HG02759 (cell line): ENCODE data around the gene SDC3.

Experiments used
- ATAC-seq: cut with Tn5 transposase; IDR thresholded peaks from one replicate; pipeline ENCODE4 v1.9.1; 2021; ENCODE audit warnings: mild to moderate bottlenecking, moderate library complexity; ENCODE audit not compliant: unreplicated experiment

Gene SDC3

DNA sequence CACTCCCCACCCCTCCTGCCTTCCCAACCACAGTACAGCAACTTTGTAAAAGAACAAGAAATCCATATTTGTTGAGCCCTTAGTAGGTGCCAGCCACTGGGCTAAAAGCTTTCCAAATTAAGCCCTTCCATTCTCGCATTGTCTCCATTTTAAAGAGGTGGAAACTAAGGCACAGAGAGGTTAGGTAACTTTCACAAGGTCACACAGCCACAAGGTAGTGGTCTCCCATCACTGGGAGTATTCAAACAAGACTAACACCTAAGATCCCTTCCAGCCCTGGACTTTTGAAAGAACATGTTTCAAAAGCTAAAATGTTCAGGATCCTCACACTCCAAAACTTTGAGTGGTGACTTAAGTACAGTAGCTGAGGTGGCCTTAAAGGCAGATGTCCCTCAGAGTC lies 3.2 kb downstream of the SDC3 start:
- ATAC-seq, result no peak

DNA sequence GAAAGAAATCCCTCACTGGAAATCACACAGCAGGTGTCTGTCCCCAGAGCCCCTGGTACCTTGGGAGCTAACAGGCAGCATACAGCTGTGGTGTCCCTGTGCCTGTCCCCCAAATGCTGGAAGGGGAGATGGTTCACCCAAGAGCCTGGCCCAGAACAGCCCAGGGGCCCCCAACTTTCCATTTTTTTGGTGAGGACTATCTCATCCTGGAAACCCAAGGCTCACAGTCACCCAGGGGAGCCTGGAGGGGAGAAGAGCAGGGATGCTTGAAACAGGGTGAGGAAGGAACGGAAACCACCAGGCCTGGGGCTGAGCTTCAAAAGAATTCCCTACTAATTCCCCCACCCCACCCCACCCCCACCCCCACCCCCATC lies 3.6 kb downstream of the SDC3 start:
- no peak for ATAC-seq

DNA sequence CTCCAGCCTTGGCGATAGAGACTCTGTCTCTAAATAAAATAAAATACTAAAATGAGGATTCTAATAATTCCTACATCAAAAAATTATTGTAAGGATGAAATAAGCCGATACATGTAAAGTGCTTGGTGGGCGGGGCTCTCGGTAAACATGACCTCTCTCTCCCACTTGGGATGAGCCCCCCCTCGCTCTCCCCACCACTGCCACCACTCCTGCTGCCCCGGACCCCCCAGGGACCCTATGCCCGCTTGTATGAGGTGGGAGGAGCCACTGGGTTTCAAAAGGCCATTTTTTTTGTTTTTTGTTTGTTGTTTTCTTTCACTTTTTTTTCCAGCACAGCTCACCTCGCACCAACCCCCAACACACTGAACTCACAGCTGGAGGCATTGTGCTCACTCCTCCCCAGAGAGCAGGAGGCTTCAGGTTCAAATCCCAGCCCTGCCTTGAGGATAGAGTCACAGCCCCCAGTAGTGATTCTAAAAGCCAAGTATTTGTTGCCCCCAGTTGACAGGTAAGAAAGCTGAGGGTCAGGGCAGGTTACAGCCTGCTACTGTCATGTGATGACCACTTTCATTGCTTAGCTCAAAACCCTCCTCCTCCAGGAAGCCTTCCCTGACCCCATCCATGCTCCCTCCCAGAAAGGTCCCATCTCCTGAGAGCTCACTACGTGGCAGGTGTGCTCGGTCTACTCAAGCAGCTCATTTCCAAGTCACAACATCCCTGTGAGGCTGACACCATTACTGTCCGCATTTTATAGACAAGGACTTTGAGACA lies 4.2 kb downstream of the SDC3 start:
- ATAC-seq, result no peak

DNA sequence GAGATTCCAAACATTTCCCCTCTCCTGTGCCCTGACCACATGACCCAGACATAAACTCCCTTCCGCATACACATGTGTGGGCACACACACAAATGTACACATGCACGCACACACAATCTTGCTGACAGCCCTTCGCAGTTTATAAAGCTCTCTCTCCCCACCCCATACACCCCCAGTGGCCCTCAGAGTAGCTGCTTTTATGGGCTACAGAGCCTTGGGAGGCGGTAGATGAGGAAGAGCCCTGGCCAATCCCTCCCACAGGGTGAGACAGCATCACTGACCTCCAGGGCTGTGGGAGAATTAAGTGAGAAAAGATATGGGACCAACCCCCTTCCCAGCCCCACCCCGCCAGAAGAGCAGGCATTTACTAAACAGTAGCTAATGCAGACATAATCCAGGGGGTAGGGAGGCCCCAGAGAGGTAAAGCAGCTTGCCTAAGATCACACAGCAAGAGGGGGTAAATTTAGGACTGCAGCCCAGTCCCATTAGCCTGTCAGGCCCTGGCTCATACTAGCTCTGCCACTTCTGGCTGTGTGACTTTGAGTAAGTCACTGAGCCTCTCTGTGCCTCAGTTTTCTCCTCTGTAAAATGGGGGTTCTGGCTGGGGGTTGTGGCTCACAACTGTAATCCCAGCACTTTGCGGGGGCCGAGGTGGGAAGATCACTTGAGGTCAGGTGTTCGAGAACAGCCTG lies 5.1 kb downstream of the SDC3 start:
- ATAC-seq, result no peak

DNA sequence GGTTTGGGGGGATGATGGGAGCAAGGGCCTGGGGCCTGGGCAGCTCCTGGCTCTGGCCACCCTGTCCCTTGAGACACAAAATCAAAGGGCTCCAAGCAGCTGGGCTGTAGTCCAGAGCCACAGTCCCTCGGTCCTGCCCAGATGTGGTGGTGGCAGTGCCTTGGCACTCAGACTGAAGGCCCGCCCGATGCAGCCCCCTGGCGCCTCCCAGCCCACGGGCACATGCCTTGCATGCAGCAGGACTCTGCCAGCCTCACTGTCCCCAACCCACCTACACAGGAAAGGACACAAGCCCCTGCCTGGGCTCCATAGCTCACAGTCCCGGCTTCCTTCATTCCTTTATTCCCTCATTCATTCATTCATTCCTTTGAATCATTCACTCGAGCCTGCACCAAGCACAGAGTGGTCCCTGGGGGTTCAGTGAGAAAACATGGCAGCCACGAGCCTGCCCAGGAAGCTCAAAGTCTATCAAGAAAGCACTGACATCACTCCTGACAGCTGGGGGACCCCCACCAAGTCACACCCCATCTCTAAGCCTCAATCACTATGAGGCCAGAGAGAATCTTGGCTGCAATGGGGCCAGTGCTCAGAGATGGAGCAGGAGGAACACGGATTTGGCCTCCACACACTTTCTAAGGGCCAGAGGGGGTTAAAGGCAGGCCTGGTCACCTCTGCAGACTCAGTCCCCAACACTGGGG lies 5.8 kb downstream of the SDC3 start:
- ATAC-seq, result no peak

DNA sequence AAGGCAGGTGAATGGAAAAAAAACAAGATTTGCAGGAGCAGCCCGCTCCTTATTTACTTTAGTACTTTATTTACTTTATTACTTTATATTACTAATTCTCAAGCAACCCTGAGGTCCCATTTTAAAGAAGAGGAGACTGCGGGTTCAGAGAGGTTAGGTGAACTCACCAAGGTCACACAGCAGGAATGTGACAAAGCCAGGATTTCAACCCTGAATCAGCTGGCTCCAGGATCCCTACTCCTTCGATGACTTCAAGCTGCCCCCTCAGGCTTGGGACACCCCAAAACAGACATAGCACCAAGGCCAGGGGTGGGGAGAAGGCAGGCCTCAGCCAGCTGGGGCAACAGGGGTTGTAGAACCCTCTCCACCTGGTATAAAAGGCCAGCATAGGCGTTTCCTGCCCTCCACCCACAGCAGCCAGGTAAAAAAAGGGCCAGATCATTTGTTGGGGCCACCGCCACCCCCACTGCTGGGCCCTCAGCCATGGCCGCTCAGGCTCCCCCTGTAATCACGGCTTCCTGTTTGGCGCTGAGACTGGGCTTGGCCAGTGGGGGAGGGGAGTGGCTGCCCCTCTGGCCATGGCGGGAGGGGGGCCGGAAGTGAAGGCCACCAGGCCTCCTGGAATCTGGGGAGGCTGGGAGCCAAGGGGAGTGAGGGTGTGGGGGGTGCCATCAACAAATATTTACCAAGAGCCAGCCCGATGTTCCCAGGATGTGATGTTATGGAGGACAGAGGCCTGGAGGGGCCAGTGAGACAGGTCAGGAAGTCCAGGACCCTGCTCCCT lies 6.6 kb downstream of the SDC3 start:
- ATAC-seq, result no peak

DNA sequence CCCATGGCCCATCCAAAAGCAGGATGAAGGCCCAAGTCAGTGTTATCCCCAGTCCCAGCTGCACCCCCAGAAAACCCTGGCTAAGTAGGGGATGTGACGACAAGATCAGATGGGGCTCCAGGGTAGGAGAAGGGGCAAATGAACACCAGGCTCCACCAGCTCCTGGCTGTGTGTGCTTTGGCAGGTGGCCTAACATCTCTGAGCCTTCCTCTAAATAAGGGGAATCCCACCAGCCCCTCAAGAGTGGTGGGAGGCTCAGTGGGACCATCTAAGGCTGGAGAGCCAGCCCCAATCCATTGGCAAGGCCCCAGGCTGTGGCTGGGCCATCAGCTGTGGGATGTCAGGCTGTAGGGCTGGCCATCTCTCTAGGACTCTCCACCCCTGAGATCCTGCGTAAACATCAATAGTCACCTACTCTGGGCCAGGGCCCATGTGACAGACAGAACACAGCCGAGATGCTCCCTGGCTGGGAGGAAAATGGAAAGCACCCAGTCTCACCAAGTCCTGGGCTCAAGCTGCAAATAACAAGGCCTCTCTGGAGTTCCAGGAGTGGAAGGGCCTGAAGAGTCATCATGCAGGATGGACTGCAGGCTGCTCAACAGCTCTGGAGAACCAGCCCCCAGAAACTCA lies 7.5 kb downstream of the SDC3 start:
- ATAC-seq, result no peak

- ATAC-seq, result no peak
Measured at GRCh38 chr1:30900486-30900885, 8.1 kb downstream of the SDC3 start.

- no peak for ATAC-seq
Measured at GRCh38 chr1:30899577-30900389, 8.8 kb downstream of the SDC3 start.

DNA sequence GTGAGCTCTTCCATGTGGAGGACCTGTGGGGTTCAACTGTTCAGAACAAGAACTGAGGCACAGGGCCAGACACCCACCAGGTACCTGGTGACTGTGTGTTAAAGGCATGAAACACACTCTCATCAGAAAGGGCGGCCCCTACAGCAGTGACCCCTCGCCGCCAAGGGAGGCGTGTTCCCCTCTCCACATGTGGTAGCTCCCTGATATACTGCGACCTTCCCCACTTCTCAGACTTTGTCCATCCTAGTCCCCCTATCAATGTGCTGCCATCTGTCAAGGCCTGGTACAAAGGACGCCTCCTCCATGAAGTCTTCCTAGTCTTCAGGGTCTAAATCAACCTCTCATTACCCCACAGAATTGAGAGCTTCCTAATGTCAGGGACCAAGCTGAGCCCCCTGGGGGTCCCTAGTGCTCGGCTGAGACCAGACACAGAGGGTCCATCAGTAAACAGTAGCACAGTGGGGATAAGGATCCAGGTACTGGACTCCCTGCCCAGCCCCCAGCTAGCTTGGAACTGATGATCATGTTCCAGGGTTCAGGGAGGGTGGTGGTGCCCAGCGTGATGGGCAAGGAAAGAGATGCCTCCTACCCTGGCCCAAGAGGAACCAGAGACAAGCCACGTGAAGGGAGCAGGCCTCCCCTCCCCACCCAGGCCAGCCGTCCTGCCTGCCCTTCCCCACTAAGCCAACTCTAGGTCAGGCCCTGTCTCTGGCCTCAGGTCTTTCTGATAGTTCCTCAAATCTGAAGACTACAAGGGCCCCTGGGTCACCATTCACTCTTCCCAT lies 10.3 kb downstream of the SDC3 start:
- ATAC-seq, result no peak

GRCh38 chr1:30896905-30897304 lies 11.7 kb downstream of the SDC3 start:
- no peak for ATAC-seq

GRCh38 chr1:30895944-30896660 lies 12.5 kb downstream of the SDC3 start:
- no peak for ATAC-seq

GRCh38 chr1:30895382-30895943 lies 13.1 kb downstream of the SDC3 start:
- ATAC-seq, result no peak

GRCh38 chr1:30894508-30894973 lies 14.0 kb downstream of the SDC3 start:
- ATAC-seq, result no peak

GRCh38 chr1:30893776-30894507 lies 14.6 kb downstream of the SDC3 start:
- ATAC-seq, result no peak

DNA sequence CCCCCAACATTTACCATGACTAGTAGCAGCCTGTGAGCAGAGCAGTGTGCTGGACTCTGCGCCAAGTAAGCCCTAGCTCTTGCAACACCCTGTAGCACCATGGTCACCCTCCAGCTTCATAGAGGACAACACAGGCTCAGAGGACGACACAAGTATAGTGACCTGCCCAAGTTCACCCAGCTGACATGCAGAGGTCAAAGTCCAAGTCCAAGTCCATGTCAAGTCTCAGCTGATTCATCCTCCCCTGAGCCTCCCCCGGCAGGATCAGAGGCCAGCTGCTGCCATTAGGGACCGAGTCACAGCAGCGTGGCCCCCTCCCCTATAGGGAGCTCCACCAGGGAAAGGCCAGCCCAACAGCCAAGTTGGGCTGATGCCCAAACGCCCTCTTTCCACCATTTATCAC lies 15.9 kb downstream of the SDC3 start:
- no peak for ATAC-seq

- ATAC-seq, result no peak
Measured at GRCh38 chr1:30891227-30891552, 17.4 kb downstream of the SDC3 start.
